GM19240 (cell line): ENCODE data around the gene ZEB2.
A peak's percentile ranks its signal among the peaks of the same experiment; 100 is the strongest.

Experiments used
- DNase-seq: peaks from one replicate; pipeline ENCODE4 v3.0.0; 2011; ENCODE audit warnings: low spot score; ENCODE audit not compliant: insufficient read length

Gene ZEB2

DNA sequence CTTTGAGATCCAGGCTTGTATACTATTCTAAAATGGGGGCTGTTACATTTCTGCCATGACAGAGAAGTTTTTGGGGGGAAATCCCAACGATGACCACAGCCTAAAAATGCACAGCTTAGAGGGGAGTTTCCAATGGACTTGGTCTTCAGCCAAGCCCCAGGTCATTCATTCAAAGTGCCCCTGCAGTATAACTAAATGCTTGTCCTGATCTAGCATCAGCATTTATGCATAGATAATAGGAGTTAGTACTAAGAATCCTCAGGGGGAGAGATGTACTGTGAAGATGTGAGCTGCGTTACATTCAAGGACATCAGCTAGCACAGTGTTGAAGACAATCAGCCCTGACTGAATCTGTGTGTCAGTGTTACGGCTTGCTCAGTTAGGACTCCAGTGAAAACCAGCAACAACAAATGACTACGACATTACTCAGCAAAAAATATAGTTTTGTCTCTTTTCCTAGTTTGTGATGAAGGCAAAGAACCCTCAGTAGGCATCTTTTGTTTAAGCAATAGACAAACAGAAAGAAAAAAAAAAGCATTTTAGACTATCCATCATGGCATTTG is 160.9 kb downstream of the ZEB2 start:
- DNase-seq: no peak

DNA sequence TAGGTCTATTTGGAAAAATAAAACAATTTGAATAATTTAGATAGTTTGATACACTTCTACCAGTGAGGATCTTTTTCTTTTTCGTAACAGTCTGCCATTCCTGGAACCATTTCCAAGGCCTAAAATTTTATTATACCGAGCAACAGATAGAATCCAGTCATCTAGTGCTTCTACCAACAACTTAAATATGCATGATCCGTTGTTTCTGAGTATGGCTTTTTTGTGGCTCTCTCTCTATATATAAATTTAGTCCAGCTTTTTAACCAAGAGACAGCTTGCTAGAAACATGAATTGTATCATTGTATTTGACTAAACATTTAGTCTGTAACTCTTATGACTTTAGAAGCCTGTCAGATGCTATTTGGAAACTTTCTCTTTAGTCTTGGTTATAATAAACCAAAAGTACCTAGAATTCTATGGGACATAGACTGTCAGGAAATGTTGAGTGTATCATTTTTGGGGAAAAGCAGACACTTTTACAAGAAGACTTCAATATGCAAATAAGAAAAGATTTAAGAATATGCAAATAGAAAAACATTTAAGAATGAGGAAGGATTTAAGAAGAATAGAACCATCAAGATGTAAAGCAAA is 161.4 kb downstream of the ZEB2 start:
- DNase-seq: no peak

DNA sequence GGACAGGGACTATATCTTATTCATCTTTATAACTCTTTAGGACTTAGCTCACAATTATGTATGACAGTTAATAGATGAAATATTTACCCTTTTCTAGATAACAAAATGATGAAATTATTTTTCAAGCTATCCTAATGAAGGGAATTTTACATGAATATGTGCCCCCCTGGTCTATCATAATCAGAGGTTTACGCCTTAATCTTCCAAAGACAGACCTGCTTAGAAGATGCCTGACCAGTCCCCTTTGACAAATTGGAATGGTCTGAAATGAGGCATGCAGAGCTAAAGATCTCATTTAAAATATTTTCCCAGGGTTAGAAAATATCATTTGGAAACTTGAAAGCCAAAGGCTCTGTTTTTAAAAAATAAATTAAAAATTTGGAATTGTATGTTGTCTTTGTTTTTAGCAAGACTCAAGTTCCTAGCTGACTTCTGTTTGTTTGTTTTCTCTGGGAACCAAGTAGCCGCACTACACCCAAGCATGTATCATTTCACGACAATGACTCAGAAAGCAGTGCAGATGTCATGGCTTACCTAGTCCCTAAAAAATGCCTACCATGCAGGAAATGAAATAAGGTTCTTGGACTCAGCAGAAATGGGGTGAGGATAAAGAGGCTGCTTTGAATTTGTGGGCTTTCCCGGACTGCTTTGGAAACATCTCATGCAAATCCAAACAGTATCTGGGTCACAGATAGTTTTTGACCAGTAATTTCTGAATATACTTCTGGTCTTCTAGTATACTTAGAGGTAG is 162.1 kb downstream of the ZEB2 start:
- DNase-seq: peak; percentile 11

DNA sequence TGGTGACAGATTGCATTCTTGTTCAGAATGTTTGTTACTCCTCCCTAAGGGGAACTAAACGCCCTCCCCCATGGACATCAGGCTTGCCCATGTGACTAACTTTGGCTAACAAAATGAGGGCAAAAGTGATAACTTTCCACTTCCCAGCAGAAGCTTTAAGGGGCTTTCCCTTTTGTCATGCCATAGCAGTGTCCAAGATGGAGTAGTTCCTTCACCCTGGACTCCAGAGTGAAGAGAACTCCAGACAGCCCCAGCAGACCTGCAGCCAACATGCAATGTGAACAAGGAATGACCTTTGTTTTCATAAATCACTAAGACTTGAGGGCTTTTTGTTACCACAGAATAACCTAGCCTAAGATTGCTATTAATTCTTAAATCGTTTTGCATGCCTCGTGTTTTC is 163.5 kb downstream of the ZEB2 start:
- DNase-seq: no peak

DNA sequence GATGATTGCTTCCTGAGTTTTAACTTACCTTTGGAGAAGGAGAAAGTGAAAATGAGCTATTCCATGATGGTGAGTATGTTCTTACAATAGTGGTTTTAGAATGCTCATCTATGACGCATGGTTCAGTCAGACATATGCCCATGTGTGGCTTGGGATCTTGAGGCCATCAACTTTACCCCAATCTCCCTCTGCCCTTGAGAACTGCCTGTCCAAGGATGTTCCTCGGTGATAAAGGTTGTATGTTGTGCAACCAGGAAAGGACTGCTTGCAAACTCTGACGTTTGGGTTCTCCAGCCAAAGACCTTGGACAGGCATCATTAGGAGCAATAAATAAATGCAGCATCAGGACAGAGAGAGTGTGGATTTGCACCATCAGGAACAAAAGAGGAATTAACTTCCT is 165.0 kb downstream of the ZEB2 start:
- no peak for DNase-seq

DNA sequence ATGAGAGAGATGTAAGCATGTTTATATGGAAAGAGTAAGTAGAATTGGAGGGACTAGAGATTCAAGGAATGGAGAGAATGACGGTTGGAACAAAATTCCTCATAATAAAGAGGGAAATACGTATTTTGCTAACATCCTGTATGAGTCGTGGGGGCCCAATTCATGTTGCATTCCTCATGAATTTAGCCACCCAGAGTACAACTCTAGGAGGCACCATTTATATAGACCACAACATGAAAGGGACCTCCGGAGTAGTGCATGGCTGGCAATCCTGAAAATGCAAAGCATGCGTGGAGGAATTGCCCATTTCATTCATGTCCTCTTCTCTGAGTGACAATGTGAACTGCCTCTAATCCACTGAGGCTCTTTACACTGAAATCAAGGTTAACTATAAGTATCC is 168.2 kb downstream of the ZEB2 start:
- no peak for DNase-seq

DNA sequence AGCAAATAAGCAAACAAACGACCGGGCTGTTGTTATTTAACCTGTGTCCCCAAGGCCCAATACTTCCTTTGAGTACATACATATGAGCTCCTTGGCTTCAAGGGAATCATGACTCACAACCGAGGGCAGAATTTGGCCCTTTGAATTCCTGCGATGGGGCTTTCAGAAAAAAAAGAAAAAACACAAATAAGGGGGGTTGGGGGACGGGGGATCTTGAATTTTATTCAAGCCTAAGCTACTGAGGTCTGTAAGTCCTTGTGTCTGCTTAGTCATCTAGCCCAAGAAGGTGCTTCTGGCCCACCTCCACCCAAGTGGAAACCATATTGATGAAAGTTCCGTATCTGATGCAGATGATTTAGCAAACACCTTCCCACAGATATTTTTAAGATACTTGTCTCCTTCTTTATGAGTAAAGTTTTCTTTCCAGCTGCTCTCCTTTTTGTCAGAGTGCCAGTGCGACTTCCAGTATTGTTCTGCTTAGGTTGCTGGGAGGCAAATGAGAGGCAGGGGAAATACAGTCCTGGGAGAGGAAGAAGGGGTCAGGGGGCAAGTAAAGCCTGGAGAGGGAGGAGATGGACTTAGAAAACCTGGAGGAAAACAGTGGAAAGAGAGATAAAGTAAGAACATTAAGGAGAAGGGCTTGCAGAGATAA is 169.6 kb downstream of the ZEB2 start:
- no peak for DNase-seq

DNA sequence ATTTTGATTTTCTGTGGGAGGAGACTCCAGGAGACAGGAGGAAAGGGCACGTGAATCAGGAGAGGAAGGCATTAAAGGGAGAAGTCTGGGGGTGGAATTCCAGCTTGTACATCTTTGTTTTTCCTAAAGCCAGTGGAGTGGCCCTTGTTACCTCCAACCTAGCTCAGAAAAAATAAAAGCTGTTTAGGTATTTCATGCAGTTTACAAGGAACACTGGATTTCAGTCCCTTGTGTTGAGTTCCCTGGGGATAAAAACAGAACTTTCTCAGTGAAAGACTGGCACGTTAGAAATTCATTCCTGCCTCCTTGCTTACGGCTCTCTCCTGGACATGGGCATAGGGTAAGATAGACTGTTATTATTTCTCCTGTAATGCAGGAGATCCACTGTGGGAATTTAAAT is 170.2 kb downstream of the ZEB2 start:
- no peak for DNase-seq

DNA sequence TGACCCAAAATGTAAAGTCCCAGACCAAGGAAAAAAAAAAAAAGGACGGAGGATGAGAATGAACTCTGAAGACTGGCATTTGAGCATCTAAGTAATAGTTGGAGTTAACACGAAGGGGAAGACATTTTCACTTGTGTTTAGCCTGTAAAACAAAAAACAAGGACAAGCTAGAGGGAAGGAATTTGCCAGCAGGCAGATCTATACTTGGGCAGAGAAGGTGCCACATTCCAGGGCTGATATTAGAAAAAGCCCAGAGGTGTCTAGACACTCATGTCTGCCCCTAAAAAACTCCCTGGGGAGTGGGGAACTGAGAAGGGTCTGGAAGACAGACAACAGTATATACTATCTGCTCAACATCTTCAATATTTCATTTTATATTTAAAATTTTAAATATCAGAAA is 171.1 kb downstream of the ZEB2 start:
- no peak for DNase-seq

DNA sequence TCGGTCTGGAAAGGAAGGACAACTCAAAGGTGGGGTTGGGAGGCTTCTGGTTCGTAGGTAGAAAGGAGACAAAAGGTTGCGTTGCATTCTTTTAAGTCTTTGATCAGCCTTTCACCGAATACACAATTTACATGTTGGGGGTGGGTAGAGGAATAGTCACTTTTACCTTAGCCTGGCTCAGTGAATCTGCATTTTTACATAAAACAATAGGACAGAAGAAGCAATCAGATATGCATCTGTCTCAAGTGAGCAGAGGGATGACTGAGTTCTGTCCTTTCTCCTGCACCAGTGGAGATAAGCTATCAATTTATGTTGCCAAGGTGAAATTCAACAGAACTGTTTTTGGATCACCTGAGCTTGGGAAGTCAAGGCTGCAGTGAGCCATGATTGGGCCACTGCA is 173.7 kb downstream of the ZEB2 start:
- no peak for DNase-seq

DNA sequence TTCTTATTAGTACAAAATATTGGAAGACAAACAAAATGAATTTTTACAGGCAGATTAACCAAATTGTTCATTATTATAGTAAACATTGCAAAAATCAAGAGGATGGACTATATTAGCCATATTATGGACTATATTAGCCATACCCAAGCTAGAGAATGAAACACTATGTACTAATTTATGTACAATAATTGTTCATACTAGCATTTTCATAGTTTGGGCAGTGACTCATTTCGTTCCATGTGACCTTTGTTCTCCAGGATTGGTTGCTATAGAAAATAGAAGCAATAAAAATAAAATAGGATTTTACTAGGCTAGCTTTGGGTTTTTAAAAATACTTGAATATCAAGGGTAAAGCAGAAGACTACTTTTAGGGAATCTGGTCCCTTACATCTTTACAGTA is 176.8 kb downstream of the ZEB2 start:
- no peak for DNase-seq

DNA sequence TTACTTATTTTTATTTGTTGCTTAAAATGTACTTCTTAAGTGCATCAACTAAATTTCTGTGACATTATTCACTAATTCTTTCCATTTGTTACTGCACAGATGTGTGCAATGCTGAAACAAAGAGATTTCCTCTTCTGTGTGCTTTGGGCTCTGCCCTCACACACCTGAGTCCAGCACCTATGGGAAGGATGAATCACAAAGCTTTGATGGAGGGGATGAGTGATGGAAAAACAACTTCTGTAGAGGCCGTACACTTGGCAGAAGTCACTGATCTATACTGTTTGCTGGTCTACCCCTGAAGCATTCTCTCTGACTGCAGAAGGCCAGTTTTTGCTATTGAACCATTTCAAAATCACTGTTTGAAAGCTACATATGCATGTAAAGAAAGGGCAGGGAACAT is 178.4 kb downstream of the ZEB2 start:
- DNase-seq: no peak

DNA sequence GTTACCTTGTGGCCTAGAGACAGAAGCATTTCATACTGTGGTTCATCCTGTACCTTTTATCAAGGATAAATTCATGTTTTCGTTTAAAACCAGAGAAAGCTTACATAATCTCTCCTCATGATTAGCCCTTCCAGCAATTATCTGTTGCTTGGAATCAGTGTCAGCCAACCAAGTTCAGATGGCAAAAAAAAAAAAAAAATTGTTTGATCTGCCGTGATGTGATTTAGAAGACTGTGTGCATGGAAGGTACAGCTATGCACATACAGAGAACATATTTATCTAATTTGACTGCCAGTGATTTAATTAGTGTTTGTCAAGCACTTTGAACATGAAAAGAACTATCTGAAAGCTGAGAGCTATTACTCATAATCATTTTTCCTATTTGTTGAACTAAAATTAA is 180.9 kb downstream of the ZEB2 start:
- DNase-seq: no peak

DNA sequence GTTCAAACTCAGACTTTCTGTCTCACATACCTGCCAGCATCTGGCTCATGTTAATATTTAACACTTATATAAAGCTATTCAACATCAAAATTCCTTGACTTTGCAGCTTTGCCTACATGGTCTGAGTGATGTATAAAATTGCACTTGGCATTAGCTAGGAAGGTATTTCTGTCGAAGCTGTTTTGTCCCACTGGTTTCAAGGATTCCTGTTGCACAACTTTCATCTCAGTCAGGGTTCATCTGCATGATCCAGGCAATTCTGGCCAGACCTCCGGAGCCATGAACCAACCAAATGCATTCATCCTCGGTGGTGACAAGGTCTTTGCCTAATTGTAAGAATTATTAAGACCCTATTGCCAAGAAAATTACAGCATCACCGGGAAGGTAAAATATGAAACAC is 185.4 kb downstream of the ZEB2 start:
- no peak for DNase-seq
